Neural crest cell (in vitro differentiated cells): Measurements from ENCODE around the gene A1BG. TPM values are rescaled to one million over a fixed set of nuclear protein-coding genes. Genes with fewer than 3 reads are reported as not detected.

ENCODE experiments used
- DNase-seq: peaks from one replicate; pipeline ENCODE4 v3.0.0; 2021; ENCODE audit warnings: low read depth, mixed read lengths, low spot score
- H3K27ac Mint-ChIP-seq: one replicate; pipeline ENCODE4 v1.8.0; 2021; ENCODE audit warnings: mild to moderate bottlenecking, mixed read lengths; ENCODE audit not compliant: unreplicated experiment
- H3K27me3 Mint-ChIP-seq: 2 replicates; pipeline ENCODE4 v1.8.0; 2021; ENCODE audit warnings: low read depth, mild to moderate bottlenecking, mixed read lengths
- H3K36me3 Mint-ChIP-seq: 2 replicates; pipeline ENCODE4 v1.8.0; 2021; ENCODE audit warnings: low read depth, mild to moderate bottlenecking, mixed read lengths
- H3K4me1 Mint-ChIP-seq: 2 replicates; pipeline ENCODE4 v1.8.0; 2021; ENCODE audit warnings: mixed read lengths
- H3K4me3 Mint-ChIP-seq: one replicate; pipeline ENCODE4 v1.8.0; 2021; ENCODE audit warnings: mild to moderate bottlenecking, mixed read lengths
- H3K9me3 Mint-ChIP-seq: 2 replicates; pipeline ENCODE4 v1.8.0; 2021; ENCODE audit warnings: mixed read lengths
- total RNA-seq: library from RNA; stranded (reverse); gene quantifications from 2 replicates; pipeline ENCODE4 v1.2.1, GENCODE V29; 2021
- TF ChIP-seq, protein P1 (sequence below): fragments of 200-600 bp; sonication (generic); conservative IDR thresholded peaks from 2 replicates; pipeline ENCODE4 v1.5.0; 2021; ENCODE audit warnings: antibody characterized with exemption, mild to moderate bottlenecking

A1BG gene
- total RNA-seq, 1 donor from 2014 or later: 17.8 TPM

DNA sequence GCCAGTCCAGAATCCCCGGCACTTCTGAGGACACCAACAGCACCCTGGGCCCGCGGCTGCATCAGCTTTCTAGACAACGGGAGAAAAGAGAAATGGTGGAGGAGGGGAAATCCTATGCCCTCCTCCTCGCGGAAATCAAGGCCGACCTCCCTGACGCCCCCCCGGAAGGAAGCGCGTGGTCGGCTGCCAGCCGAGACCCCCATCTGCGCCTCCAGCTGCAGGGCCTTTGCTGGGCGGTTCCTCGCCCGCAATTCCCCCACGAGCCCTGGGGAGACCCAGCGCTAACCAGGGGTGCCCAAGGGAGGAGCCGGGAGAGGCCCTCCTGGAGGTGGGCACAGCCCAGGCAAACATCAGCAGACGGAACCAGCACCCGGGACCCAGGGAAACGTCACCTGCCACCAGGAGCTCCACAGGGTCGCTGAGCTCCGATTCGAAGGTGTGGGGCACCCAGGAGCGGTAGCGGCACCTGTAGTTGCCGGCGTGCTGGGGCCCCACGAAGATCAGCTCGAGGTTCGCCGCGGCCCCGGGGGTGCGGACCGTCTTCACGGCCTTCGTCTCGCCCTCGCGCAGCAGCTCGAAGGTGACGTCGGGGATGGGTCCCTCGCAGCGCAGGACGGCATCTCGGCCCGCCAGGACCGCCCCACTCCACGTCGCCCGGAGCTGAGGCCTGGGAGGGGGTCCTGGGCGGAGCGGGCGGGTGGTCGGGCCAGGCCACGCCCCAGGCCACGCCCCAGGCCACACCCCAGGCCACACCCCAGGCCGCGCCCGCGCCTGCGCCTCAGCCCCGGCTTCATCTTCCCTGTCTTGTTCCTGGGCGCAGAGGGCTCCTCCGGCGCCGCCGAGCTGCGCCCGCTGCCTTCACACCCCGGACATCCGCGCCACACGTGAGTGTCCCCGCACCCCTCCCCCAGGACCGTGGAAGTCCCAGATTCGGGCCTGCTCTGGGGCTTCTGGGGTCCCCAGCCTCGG is 6.0 kb downstream of the A1BG start:
- Mint-ChIP-seq H3K9me3 (no peaks in the 10 kb centered on the region), H3K4me3 (peak overlapping the region; percentile 95), H3K27ac (peak overlapping the region; percentile 87), H3K27me3 (peaks cover 18% of the 10 kb centered on the region), H3K4me1 (peaks cover 23% of the 10 kb centered on the region), H3K36me3 (peaks cover 6% of the 10 kb centered on the region)
- TF ChIP-seq, protein P1, sequence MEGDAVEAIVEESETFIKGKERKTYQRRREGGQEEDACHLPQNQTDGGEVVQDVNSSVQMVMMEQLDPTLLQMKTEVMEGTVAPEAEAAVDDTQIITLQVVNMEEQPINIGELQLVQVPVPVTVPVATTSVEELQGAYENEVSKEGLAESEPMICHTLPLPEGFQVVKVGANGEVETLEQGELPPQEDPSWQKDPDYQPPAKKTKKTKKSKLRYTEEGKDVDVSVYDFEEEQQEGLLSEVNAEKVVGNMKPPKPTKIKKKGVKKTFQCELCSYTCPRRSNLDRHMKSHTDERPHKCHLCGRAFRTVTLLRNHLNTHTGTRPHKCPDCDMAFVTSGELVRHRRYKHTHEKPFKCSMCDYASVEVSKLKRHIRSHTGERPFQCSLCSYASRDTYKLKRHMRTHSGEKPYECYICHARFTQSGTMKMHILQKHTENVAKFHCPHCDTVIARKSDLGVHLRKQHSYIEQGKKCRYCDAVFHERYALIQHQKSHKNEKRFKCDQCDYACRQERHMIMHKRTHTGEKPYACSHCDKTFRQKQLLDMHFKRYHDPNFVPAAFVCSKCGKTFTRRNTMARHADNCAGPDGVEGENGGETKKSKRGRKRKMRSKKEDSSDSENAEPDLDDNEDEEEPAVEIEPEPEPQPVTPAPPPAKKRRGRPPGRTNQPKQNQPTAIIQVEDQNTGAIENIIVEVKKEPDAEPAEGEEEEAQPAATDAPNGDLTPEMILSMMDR: no peak
- DNase-seq: peak; percentile 63

DNA sequence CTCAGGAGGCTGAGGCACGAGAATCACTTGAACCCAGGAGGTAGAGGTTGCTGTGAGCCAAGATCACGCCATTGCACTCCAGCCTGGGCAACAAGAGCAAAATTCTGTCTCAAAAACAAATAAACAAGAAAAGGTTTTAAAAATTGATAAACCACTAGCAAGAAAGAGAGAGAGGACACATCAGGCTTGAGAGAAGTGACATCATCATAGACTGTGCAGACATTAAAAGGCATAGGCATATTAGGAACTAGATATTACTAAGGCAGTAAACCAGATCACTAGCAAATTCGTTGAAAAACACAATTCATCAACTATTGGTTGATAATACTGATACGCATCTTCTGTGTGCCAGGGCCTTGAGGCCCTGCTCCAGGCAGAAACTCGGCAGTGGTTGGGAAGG is 7.7 kb downstream of the A1BG start:
- no peaks in the 10 kb centered on the region for H3K9me3 Mint-ChIP-seq
- DNase-seq: no peak
- H3K36me3 Mint-ChIP-seq: peaks cover 9% of the 10 kb centered on the region
- peak overlapping the region; percentile 91 for H3K4me3 Mint-ChIP-seq
- H3K4me1 Mint-ChIP-seq: peaks cover 23% of the 10 kb centered on the region
- H3K27ac Mint-ChIP-seq: no peak overlapping the region
- peaks cover 18% of the 10 kb centered on the region for H3K27me3 Mint-ChIP-seq
- TF ChIP-seq, protein P1: no peak

DNA sequence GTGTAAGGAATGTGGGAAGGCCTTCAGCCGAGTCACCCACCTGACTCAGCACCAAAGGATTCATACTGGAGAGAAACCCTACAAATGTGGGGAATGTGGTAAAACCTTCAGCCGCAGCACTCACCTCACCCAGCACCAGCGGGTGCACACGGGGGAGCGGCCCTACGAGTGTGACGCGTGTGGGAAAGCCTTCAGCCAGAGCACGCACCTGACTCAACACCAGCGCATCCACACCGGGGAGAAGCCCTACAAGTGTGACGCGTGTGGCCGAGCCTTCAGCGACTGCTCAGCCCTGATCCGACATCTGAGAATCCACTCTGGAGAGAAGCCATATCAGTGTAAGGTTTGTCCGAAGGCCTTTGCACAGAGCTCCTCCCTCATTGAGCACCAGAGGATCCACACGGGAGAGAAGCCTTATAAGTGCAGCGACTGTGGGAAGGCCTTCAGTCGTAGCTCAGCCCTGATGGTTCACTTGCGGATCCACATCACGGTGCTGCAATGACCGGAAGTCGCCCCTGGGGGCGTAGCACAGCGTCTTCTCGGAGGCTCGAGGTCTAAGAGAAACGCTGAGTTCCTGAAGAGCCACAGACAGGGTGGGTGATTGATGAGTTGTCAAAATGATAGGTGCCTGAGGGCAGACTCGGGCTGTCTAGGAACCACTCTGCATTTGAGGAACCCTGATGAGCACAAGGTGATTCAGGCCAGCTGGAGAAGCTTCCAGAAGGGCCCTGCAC is 14.3 kb downstream of the A1BG start:
- Mint-ChIP-seq H3K9me3 (no peaks in the 10 kb centered on the region), H3K36me3 (peaks cover 27% of the 10 kb centered on the region)

DNA sequence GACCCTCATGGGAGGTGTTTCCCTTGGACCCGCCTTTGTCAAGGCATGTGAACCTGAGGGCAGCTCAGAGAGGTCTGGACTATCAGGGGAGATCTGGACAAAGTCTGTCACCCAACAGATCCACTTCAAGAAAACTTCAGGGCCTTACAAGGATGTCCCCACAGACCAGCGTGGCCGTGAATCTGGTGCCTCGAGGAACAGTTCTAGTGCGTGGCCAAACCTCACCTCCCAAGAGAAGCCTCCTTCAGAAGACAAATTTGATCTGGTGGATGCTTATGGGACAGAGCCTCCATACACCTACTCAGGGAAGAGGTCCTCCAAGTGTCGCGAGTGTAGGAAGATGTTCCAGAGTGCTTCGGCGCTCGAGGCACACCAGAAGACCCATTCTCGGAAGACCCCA is 15.0 kb downstream of the A1BG start:
- Mint-ChIP-seq H3K36me3 (peaks cover 27% of the 10 kb centered on the region), H3K4me1 (no peaks in the 10 kb centered on the region)
- TF ChIP-seq, protein P1: no peak

More for the DNA sequence above, 14.3 kb downstream of the A1BG start:
- peak; percentile 26 for DNase-seq
- H3K27me3 Mint-ChIP-seq: no peaks in the 10 kb centered on the region
- H3K4me3 Mint-ChIP-seq: no peak overlapping the region
- TF ChIP-seq, protein P1: peak; percentile 47
- H3K27ac Mint-ChIP-seq: no peak overlapping the region
- H3K4me1 Mint-ChIP-seq: no peaks in the 10 kb centered on the region

DNA sequence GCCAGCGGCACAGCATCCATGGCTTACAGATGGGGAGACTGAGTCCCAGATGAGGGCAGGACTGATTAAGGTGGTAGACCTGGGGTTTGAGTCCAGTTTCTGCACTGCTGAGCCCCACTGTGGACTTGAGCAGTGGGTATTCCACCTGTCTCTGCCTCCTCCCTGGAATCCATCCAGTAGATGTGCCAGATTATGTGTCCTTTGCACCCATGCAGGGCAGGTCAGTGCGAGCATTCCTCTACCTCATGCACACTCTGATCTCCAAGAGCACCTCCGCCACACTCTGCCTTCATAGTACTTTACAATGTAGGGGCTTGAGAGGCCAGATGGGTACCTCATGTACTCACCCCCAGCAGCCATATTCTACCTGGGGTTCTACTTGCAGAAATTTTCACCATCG is 16.5 kb downstream of the A1BG start:
- no peak overlapping the region for H3K27ac Mint-ChIP-seq
- TF ChIP-seq, protein P1: no peak
- no peak overlapping the region for H3K4me3 Mint-ChIP-seq
- no peaks in the 10 kb centered on the region for H3K27me3 Mint-ChIP-seq
- H3K36me3 Mint-ChIP-seq: peaks cover 24% of the 10 kb centered on the region
- no peaks in the 10 kb centered on the region for H3K4me1 Mint-ChIP-seq
- no peaks in the 10 kb centered on the region for H3K9me3 Mint-ChIP-seq
- DNase-seq: no peak

More for the DNA sequence above, 15.0 kb downstream of the A1BG start:
- Mint-ChIP-seq H3K9me3 (no peaks in the 10 kb centered on the region), H3K27me3 (no peaks in the 10 kb centered on the region), H3K27ac (no peak overlapping the region), H3K4me3 (no peak overlapping the region)
- DNase-seq: no peak
